HCT116 (cell line): ENCODE data around the gene IRGC. TPM values are rescaled to one million over a fixed set of nuclear protein-coding genes. Genes with fewer than 3 reads are reported as not detected.

Experiments used
- ATAC-seq: fragments of 200-7000 bp; cut with Tn5 transposase; 2 replicates; pipeline ENCODE4 v1.9.1; 2020; ENCODE audit warnings: mild to moderate bottlenecking, moderate library complexity
- BruUV-seq: library from RNA; stranded (reverse); fragments of 400-500 nt; replicated peaks from 2 replicates; lab custom pipeline; 2021; lab: Mats Ljungman, UMichigan
- CTCF ChIA-PET: fragments of 300-600 bp; sonication (Branson Sonifier 250); formaldehyde crosslinking; loops from one replicate; lab custom pipeline; 2021; ENCODE audit warnings: antibody characterized with exemption; lab: Charles Lee
- POLR2A ChIA-PET: fragments of 300-600, 350-600 bp; sonication (Branson Sonifier 250); formaldehyde crosslinking; loops from one replicate; lab custom pipeline; 2021; ENCODE audit warnings: antibody characterized with exemption; lab: Charles Lee
- RAD21 ChIA-PET, 2 experiments: fragments of 300-600 bp; sonication (Branson Sonifier 250); formaldehyde crosslinking; loops; one replicate each; lab custom pipeline; 2023; ENCODE audit warnings: low total read pairs in 2 of 2; ENCODE audit not compliant: uncharacterized antibody in 2 of 2, unreplicated experiment in 2 of 2, low non-redundant PET in 1 of 2; lab: Charles Lee
- DNase-seq: peaks from one replicate; pipeline ENCODE4 v3.0.0-alpha.2; 2010; ENCODE audit warnings: low read depth, low spot score
- H2AFZ ChIP-seq: fragments of 200-600 bp; shearing (Covaris generic), sonication (generic); 2 replicates; pipeline ENCODE4 v1.6.1; 2017; ENCODE audit warnings: low read depth, mixed run types, mixed read lengths, antibody characterized with exemption, low read length; ENCODE audit not compliant: poor library complexity, severe bottlenecking
- H3K27ac ChIP-seq: 2 replicates; pipeline ENCODE4 v1.5.1; 2012; ENCODE audit warnings: low read depth, low read length
- H3K27me3 ChIP-seq: fragments of 200-600 bp; sonication (generic); 2 replicates; pipeline ENCODE4 v1.6.1; 2016; ENCODE audit warnings: mixed run types, low read length, mixed read lengths; ENCODE audit not compliant: insufficient read depth
- H3K36me3 ChIP-seq, 2 experiments: fragments of 200-500 bp in 1 of 2; fragments of 200-600 bp in 1 of 2; sonication (Bioruptor generic) in 1 of 2; sonication (generic) in 1 of 2; 2 replicates each; pipeline versions ENCODE4 v1.5.1 to v1.6.1; 2014 to 2016; ENCODE audit warnings: low read length in 2 of 2, inconsistent platforms in 1 of 2, mixed read lengths in 1 of 2, mixed run types in 1 of 2; ENCODE audit not compliant: insufficient read depth in 2 of 2, control insufficient read depth in 1 of 2
- H3K4me1 ChIP-seq, 2 experiments: fragments of 200-600 bp in 1 of 2; sonication (generic) in 1 of 2; 2 replicates each; pipeline versions ENCODE4 v1.5.1 to v1.6.1; 2012 to 2017; ENCODE audit warnings: low read length in 2 of 2, inconsistent platforms in 1 of 2, mild to moderate bottlenecking in 1 of 2, mixed read lengths in 1 of 2, mixed run types in 1 of 2, moderate library complexity in 1 of 2; ENCODE audit not compliant: insufficient read depth in 2 of 2, control insufficient read depth in 1 of 2
- H3K4me2 ChIP-seq: fragments of 200-600 bp; sonication (generic); 2 replicates; pipeline ENCODE4 v1.6.1; 2017; ENCODE audit warnings: mixed run types, low read length, mixed read lengths
- H3K4me3 ChIP-seq, 2 experiments: fragments of 200-600 bp in 1 of 2; sonication (generic) in 1 of 2; replicated peaks in 1 of 2; 2 replicates each; pipeline ENCODE4 v1.5.1; 2011 to 2016; ENCODE audit warnings: low read length in 2 of 2, control low read depth in 1 of 2, low read depth in 1 of 2, mild to moderate bottlenecking in 1 of 2, mixed read lengths in 1 of 2, mixed run types in 1 of 2
- H3K79me2 ChIP-seq: fragments of 200-600 bp; sonication (generic); 2 replicates; pipeline ENCODE4 v1.6.1; 2017; ENCODE audit warnings: mild to moderate bottlenecking, mixed run types, low read length, moderate library complexity, mixed read lengths; ENCODE audit not compliant: insufficient read depth
- H3K9ac ChIP-seq: fragments of 200-600 bp; sonication (generic); 2 replicates; pipeline ENCODE4 v1.6.1; 2016; ENCODE audit warnings: low read length, mixed read lengths
- H3K9me2 ChIP-seq: fragments of 200-600 bp; sonication (generic), shearing (Covaris generic); 2 replicates; pipeline ENCODE4 v1.6.1; 2017; ENCODE audit warnings: mixed run types, mild to moderate bottlenecking, moderate library complexity; ENCODE audit not compliant: insufficient read depth
- H3K9me3 ChIP-seq, 2 experiments: fragments of 200-500 bp in 1 of 2; fragments of 200-600 bp in 1 of 2; sonication (Bioruptor generic) in 1 of 2; sonication (generic) in 1 of 2; 2 replicates each; pipeline ENCODE4 v1.6.1; 2014 to 2017; ENCODE audit warnings: low read length in 2 of 2, mixed read lengths in 2 of 2, inconsistent platforms in 1 of 2, low read depth in 1 of 2, mild to moderate bottlenecking in 1 of 2, mixed run types in 1 of 2, moderate library complexity in 1 of 2; ENCODE audit not compliant: control insufficient read depth in 1 of 2, insufficient read depth in 1 of 2
- H4K20me1 ChIP-seq: fragments of 200-600 bp; sonication (generic), shearing (Covaris generic); 2 replicates; pipeline ENCODE4 v1.6.1; 2017; ENCODE audit warnings: mixed run types, mild to moderate bottlenecking, moderate library complexity; ENCODE audit not compliant: insufficient read depth
- CBX3 ChIP-seq: IDR thresholded peaks from 2 replicates; pipeline ENCODE4 v1.6.1; 2012; ENCODE audit warnings: low read depth
- JUND ChIP-seq: IDR thresholded peaks from 2 replicates; pipeline ENCODE4 v1.6.1; 2012
- RAD21 ChIP-seq: IDR thresholded peaks from 2 replicates; pipeline ENCODE4 v1.6.1; 2012; ENCODE audit warnings: low read depth, mild to moderate bottlenecking
- SIN3A ChIP-seq: IDR thresholded peaks from 2 replicates; pipeline ENCODE4 v1.6.1; 2012; ENCODE audit warnings: low read depth
- ZFX ChIP-seq: fragments of 450-650 bp; IDR thresholded peaks from 2 replicates; pipeline ENCODE4 v1.6.1; 2017
- intact Hi-C: fragments of 100-400 bp; cut with micrococcal nuclease; formaldehyde crosslinking; loops from 2 replicates; pipeline ENCODE4 v1.10.0; 2022
- total RNA-seq: library from RNA; stranded (reverse); gene quantifications from one replicate; pipeline ENCODE4 v1.2.1, GENCODE V29; 2021; ENCODE audit not compliant: unreplicated experiment
- TF ChIP-seq, protein P1 (sequence below): IDR thresholded peaks from 2 replicates; pipeline ENCODE4 v1.6.1; 2012
- TF ChIP-seq, protein P2 (sequence below): IDR thresholded peaks from 2 replicates; pipeline ENCODE4 v1.6.1; 2012; ENCODE audit warnings: low read depth
- TF ChIP-seq, protein P3 (sequence below): IDR thresholded peaks from 2 replicates; pipeline ENCODE4 v1.6.1; 2012

The IRGC gene
- total RNA-seq, 1 experiment from 2014 or later: not detected

DNA sequence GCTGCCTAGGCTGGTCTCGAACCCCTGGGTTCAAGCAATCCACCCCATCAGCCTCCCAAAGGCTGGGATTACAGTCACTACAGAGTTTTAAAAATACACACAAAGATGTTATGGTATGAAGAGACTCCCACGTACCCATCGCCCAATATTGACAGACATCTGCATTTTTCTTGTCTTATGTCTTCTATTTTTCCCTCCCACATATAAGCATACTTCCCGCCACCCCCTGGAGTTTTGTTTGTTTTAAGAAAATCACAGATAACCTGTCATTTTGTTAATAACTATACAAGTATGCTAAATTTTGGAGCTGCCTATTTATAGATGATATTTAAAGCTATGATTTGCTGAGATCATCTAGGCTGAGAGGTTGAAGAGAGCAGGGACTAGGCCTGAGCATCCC is 45.1 kb downstream of the IRGC start:
- ATAC-seq: no peak
- H4K20me1 ChIP-seq: no peaks in the 10 kb centered on the region
- peak overlapping the region; percentile 46 for H3K9ac ChIP-seq
- H3K4me2 ChIP-seq: peak overlapping the region; percentile 26
- CTCF ChIA-PET: no interaction called here
- no peaks in the 10 kb centered on the region for H3K9me2 ChIP-seq
- H2AFZ ChIP-seq: no peak overlapping the region
- no TSS peak for BruUV-seq
- peak overlapping the region; percentile 98 for H3K27ac ChIP-seq
- no peak for DNase-seq
- H3K27me3 ChIP-seq: no peaks in the 10 kb centered on the region
- peaks cover 6% of the 10 kb centered on the region for H3K79me2 ChIP-seq
- POLR2A ChIA-PET: interaction anchor here (1.4 to 2.5 kb wide), 2 partner anchors 8 to 93 kb away, joined by 3 to 7 read pairs; no protein-coding TSS in a partner anchor
- RAD21 ChIA-PET: no interaction called here
- H3K4me3 ChIP-seq: no peak overlapping the region
- intact Hi-C loops: no loop called here
- H3K4me1 ChIP-seq: peaks cover 95 to 100% of the 10 kb centered on the region in 2 experiments
- H3K9me3 ChIP-seq: no peaks in the 10 kb centered on the region
- TF ChIP-seq, protein P1, sequence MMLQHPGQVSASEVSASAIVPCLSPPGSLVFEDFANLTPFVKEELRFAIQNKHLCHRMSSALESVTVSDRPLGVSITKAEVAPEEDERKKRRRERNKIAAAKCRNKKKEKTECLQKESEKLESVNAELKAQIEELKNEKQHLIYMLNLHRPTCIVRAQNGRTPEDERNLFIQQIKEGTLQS: no peak
- TF ChIP-seq RAD21 (no peak), CBX3 (no peak), JUND (no peak), SIN3A (no peak), ZFX (no peak)
- TF ChIP-seq, protein P2, sequence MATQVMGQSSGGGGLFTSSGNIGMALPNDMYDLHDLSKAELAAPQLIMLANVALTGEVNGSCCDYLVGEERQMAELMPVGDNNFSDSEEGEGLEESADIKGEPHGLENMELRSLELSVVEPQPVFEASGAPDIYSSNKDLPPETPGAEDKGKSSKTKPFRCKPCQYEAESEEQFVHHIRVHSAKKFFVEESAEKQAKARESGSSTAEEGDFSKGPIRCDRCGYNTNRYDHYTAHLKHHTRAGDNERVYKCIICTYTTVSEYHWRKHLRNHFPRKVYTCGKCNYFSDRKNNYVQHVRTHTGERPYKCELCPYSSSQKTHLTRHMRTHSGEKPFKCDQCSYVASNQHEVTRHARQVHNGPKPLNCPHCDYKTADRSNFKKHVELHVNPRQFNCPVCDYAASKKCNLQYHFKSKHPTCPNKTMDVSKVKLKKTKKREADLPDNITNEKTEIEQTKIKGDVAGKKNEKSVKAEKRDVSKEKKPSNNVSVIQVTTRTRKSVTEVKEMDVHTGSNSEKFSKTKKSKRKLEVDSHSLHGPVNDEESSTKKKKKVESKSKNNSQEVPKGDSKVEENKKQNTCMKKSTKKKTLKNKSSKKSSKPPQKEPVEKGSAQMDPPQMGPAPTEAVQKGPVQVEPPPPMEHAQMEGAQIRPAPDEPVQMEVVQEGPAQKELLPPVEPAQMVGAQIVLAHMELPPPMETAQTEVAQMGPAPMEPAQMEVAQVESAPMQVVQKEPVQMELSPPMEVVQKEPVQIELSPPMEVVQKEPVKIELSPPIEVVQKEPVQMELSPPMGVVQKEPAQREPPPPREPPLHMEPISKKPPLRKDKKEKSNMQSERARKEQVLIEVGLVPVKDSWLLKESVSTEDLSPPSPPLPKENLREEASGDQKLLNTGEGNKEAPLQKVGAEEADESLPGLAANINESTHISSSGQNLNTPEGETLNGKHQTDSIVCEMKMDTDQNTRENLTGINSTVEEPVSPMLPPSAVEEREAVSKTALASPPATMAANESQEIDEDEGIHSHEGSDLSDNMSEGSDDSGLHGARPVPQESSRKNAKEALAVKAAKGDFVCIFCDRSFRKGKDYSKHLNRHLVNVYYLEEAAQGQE: no peak
- TF ChIP-seq, protein P3, sequence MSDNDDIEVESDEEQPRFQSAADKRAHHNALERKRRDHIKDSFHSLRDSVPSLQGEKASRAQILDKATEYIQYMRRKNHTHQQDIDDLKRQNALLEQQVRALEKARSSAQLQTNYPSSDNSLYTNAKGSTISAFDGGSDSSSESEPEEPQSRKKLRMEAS: no peak
- H3K36me3 ChIP-seq: no peaks in the 10 kb centered on the region; a peak in 1 of 4 replicates
